Body of pancreas (tissue), 2 donors: Measurements from ENCODE around the gene CLEC18B. TPM values are rescaled to one million over a fixed set of nuclear protein-coding genes. Genes with fewer than 3 reads are reported as not detected.

Source experiments
- small RNA-seq: library from RNA; depleted of rRNA; stranded (forward); fragments of <200 nt; gene quantifications from one replicate; pipeline ENCODE3, GENCODE V24; 2016
- total RNA-seq, 2 donors: library from RNA; depleted of rRNA; stranded (reverse); fragments of >200 nt; gene quantifications; one replicate each; pipeline ENCODE4 v1.1.0, GENCODE V29; 2016

Gene CLEC18B
- total RNA-seq, 2 donors from 2014 or later, result 0.26 TPM; not detected in 1

Small RNAs within 50 kb of the gene (small RNA-seq; reads per million reads assigned to genes)
- gene AC009053.4 (not detected), gene RF00019 (not detected), gene RNU6-237P (not detected)

Other genes starting within 250 kb of the CLEC18B start
- 10 to 100 TPM; 20.1 to 32.4 TPM for gene PSMD7, start 124.7 kb downstream of the CLEC18B start, total RNA-seq
- 10 to 100 TPM in 1 of 2 donors, not detected in 1; 63.3 TPM for gene NPIPB15, start 45.2 kb downstream of the CLEC18B start, total RNA-seq
- 100 to 1,000 TPM; 103 to 144 TPM for gene GLG1, start 185.6 kb upstream of the CLEC18B start, total RNA-seq
- gene RFWD3, start 245.4 kb upstream of the CLEC18B start, total RNA-seq, result 10 to 100 TPM; 10.5 to 12.2 TPM